SK-N-SH treated with all-trans-retinoic acid at 6 μM for 48 hours (cell line): ENCODE measurements around the gene GRIK2.

Experiments used
- ATAC-seq: fragments of 200-7000 bp; cut with Tn5 transposase; 3 replicates; pipeline ENCODE4 v1.9.1; 2020; ENCODE audit warnings: mild to moderate bottlenecking, moderate library complexity
- ARNTL ChIP-seq: fragments of 450-650 bp; formaldehyde crosslinking; IDR thresholded peaks from 2 replicates; pipeline ENCODE4 v1.5.0; 2020; ENCODE audit warnings: low read depth, mild to moderate bottlenecking, moderate library complexity, borderline replicate concordance
- CSDC2 ChIP-seq: fragments of 250-450 bp; sonication (Bioruptor Pico); IDR thresholded peaks from 2 replicates; pipeline ENCODE4 v1.5.0; 2020; ENCODE audit warnings: mild to moderate bottlenecking, moderate library complexity
- ESRRG ChIP-seq: fragments of 250-450 bp; sonication (Bioruptor Pico); IDR thresholded peaks from 2 replicates; pipeline ENCODE4 v1.6.1; 2021; ENCODE audit warnings: mild to moderate bottlenecking
- GLIS3 ChIP-seq: fragments of 250-450 bp; sonication (Bioruptor Pico); IDR thresholded peaks from 2 replicates; pipeline ENCODE4 v1.5.0; 2020; ENCODE audit warnings: mild to moderate bottlenecking, moderate library complexity
- ISL1 ChIP-seq: fragments of 250-450 bp; sonication (Bioruptor Pico); IDR thresholded peaks from 2 replicates; pipeline ENCODE4 v2.1.2; 2022; ENCODE audit warnings: mild to moderate bottlenecking, moderate library complexity
- OSR1 ChIP-seq: fragments of 250-450 bp; sonication (Bioruptor Pico); IDR thresholded peaks from 2 replicates; pipeline ENCODE4 v1.8.0; 2022; ENCODE audit warnings: moderate library complexity, mild to moderate bottlenecking, inconsistent platforms
- PPARA ChIP-seq: fragments of 250-450 bp; sonication (Bioruptor Pico); IDR thresholded peaks from 2 replicates; pipeline ENCODE4 v1.5.0; 2020; ENCODE audit warnings: mild to moderate bottlenecking, borderline replicate concordance
- RARB ChIP-seq: fragments of 250-450 bp; sonication (Bioruptor Pico); IDR thresholded peaks from 2 replicates; pipeline ENCODE4 v1.8.0; 2021; ENCODE audit warnings: mild to moderate bottlenecking, moderate library complexity
- SNAI2 ChIP-seq: fragments of 250-450 bp; sonication (Bioruptor Pico); IDR thresholded peaks from 2 replicates; pipeline ENCODE4 v1.5.0; 2020; ENCODE audit warnings: mild to moderate bottlenecking, moderate library complexity
- TCF4 ChIP-seq: fragments of 250-450 bp; sonication (Bioruptor Pico); IDR thresholded peaks from 2 replicates; pipeline ENCODE4 v1.8.0; 2021; ENCODE audit warnings: mild to moderate bottlenecking, moderate library complexity, borderline replicate concordance
- TOX ChIP-seq: fragments of 250-450 bp; sonication (Bioruptor Pico); IDR thresholded peaks from 2 replicates; pipeline ENCODE4 v1.8.0; 2021; ENCODE audit warnings: mild to moderate bottlenecking, moderate library complexity, borderline replicate concordance
- ZC3H10 ChIP-seq: fragments of 250-450 bp; sonication (Bioruptor Pico); IDR thresholded peaks from 2 replicates; pipeline ENCODE4 v1.5.1; 2021; ENCODE audit warnings: mild to moderate bottlenecking, moderate library complexity
- ZFP3 ChIP-seq: fragments of 250-450 bp; sonication (Bioruptor Pico); IDR thresholded peaks from 2 replicates; pipeline ENCODE4 v1.5.0; 2020; ENCODE audit warnings: mild to moderate bottlenecking, moderate library complexity
- ZFP30 ChIP-seq: fragments of 450-650 bp; formaldehyde crosslinking; IDR thresholded peaks from 2 replicates; pipeline ENCODE4 v1.5.0; 2022; ENCODE audit warnings: mild to moderate bottlenecking, moderate library complexity
- ZNF565 ChIP-seq: fragments of 450-650 bp; formaldehyde crosslinking; conservative IDR thresholded peaks from 2 replicates; pipeline ENCODE4 v1.5.0; 2020; ENCODE audit warnings: low read depth, mild to moderate bottlenecking, moderate library complexity
- ZNF70 ChIP-seq: fragments of 450-650 bp; formaldehyde crosslinking; IDR thresholded peaks from 2 replicates; pipeline ENCODE4 v1.5.0; 2020; ENCODE audit warnings: mild to moderate bottlenecking, moderate library complexity
- ZNF8 ChIP-seq: fragments of 450-650 bp; formaldehyde crosslinking; IDR thresholded peaks from 2 replicates; pipeline ENCODE4 v1.5.0; 2020; ENCODE audit warnings: mild to moderate bottlenecking, moderate library complexity
- TF ChIP-seq, protein P1 (sequence below): fragments of 250-450 bp; sonication (Bioruptor Pico); IDR thresholded peaks from 2 replicates; pipeline ENCODE4 v1.5.0; 2020; ENCODE audit warnings: mild to moderate bottlenecking, moderate library complexity
- TF ChIP-seq, protein P2 (sequence below): fragments of 250-450 bp; sonication (Bioruptor Pico); IDR thresholded peaks from 2 replicates; pipeline ENCODE4 v1.8.0; 2020; ENCODE audit warnings: mild to moderate bottlenecking, moderate library complexity, borderline replicate concordance
- TF ChIP-seq, protein P3 (sequence below): fragments of 250-450 bp; sonication (Bioruptor Pico); IDR thresholded peaks from 2 replicates; pipeline ENCODE4 v1.5.1; 2020; ENCODE audit warnings: low read depth, mild to moderate bottlenecking, moderate library complexity
- TF ChIP-seq, protein P4 (sequence below): fragments of 250-450 bp; sonication (Bioruptor Pico); IDR thresholded peaks from 2 replicates; pipeline ENCODE4 v1.8.0; 2021; ENCODE audit warnings: low read depth, mild to moderate bottlenecking, moderate library complexity, borderline replicate concordance
- TF ChIP-seq, protein P5 (sequence below): fragments of 250-450 bp; sonication (Bioruptor Pico); IDR thresholded peaks from 2 replicates; pipeline ENCODE4 v1.5.1; 2021; ENCODE audit warnings: mild to moderate bottlenecking, moderate library complexity

Gene GRIK2

DNA sequence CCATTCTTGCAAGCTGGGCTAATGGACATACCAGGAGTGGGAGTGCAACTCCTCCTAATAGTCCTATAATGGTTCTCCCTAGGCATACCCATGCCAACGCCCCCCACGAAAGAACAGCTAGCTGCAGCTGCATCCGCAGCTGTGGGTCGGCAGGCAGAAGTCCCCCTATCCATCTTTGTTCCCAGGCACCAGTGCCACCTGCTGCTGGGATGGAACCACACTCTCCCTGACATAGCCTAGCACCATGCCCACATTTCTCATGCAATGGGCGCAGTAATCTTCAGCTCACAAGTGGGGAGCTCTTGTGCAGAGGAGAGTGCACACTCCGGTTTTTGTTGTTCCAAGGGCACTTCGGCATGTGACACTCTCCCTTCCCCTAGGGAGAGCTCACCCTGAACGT lies 567.8 kb downstream of the GRIK2 start:
- ATAC-seq, result no peak
- TF ChIP-seq OSR1 (CRISPR knock-in tag) (no peak), ZNF565 (no peak), GLIS3 (no peak), ZC3H10 (CRISPR knock-in tag) (no peak), ZFP3 (no peak), ZNF8 (CRISPR knock-in tag) (no peak), TCF4 (no peak), PPARA (CRISPR knock-in tag) (no peak), ZFP30 (CRISPR knock-in tag) (no peak), TOX (CRISPR knock-in tag) (no peak), ZNF70 (no peak), SNAI2 (CRISPR knock-in tag) (no peak), ARNTL (CRISPR knock-in tag) (no peak), ESRRG (CRISPR knock-in tag) (no peak), CSDC2 (CRISPR knock-in tag) (no peak), ISL1 (no peak)
- TF ChIP-seq, protein P1, sequence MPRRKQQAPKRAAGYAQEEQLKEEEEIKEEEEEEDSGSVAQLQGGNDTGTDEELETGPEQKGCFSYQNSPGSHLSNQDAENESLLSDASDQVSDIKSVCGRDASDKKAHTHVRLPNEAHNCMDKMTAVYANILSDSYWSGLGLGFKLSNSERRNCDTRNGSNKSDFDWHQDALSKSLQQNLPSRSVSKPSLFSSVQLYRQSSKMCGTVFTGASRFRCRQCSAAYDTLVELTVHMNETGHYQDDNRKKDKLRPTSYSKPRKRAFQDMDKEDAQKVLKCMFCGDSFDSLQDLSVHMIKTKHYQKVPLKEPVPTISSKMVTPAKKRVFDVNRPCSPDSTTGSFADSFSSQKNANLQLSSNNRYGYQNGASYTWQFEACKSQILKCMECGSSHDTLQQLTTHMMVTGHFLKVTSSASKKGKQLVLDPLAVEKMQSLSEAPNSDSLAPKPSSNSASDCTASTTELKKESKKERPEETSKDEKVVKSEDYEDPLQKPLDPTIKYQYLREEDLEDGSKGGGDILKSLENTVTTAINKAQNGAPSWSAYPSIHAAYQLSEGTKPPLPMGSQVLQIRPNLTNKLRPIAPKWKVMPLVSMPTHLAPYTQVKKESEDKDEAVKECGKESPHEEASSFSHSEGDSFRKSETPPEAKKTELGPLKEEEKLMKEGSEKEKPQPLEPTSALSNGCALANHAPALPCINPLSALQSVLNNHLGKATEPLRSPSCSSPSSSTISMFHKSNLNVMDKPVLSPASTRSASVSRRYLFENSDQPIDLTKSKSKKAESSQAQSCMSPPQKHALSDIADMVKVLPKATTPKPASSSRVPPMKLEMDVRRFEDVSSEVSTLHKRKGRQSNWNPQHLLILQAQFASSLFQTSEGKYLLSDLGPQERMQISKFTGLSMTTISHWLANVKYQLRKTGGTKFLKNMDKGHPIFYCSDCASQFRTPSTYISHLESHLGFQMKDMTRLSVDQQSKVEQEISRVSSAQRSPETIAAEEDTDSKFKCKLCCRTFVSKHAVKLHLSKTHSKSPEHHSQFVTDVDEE (CRISPR knock-in tag), result no peak
- TF ChIP-seq, protein P2, sequence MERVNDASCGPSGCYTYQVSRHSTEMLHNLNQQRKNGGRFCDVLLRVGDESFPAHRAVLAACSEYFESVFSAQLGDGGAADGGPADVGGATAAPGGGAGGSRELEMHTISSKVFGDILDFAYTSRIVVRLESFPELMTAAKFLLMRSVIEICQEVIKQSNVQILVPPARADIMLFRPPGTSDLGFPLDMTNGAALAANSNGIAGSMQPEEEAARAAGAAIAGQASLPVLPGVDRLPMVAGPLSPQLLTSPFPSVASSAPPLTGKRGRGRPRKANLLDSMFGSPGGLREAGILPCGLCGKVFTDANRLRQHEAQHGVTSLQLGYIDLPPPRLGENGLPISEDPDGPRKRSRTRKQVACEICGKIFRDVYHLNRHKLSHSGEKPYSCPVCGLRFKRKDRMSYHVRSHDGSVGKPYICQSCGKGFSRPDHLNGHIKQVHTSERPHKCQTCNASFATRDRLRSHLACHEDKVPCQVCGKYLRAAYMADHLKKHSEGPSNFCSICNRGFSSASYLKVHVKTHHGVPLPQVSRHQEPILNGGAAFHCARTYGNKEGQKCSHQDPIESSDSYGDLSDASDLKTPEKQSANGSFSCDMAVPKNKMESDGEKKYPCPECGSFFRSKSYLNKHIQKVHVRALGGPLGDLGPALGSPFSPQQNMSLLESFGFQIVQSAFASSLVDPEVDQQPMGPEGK, result no peak
- TF ChIP-seq, protein P3, sequence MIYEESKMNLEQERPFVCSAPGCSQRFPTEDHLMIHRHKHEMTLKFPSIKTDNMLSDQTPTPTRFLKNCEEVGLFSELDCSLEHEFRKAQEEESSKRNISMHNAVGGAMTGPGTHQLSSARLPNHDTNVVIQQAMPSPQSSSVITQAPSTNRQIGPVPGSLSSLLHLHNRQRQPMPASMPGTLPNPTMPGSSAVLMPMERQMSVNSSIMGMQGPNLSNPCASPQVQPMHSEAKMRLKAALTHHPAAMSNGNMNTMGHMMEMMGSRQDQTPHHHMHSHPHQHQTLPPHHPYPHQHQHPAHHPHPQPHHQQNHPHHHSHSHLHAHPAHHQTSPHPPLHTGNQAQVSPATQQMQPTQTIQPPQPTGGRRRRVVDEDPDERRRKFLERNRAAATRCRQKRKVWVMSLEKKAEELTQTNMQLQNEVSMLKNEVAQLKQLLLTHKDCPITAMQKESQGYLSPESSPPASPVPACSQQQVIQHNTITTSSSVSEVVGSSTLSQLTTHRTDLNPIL (CRISPR knock-in tag), result no peak
- TF ChIP-seq, protein P4, sequence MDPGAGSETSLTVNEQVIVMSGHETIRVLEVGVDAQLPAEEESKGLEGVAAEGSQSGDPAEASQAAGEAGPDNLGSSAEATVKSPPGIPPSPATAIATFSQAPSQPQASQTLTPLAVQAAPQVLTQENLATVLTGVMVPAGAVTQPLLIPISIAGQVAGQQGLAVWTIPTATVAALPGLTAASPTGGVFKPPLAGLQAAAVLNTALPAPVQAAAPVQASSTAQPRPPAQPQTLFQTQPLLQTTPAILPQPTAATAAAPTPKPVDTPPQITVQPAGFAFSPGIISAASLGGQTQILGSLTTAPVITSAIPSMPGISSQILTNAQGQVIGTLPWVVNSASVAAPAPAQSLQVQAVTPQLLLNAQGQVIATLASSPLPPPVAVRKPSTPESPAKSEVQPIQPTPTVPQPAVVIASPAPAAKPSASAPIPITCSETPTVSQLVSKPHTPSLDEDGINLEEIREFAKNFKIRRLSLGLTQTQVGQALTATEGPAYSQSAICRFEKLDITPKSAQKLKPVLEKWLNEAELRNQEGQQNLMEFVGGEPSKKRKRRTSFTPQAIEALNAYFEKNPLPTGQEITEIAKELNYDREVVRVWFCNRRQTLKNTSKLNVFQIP (CRISPR knock-in tag), result no peak

DNA sequence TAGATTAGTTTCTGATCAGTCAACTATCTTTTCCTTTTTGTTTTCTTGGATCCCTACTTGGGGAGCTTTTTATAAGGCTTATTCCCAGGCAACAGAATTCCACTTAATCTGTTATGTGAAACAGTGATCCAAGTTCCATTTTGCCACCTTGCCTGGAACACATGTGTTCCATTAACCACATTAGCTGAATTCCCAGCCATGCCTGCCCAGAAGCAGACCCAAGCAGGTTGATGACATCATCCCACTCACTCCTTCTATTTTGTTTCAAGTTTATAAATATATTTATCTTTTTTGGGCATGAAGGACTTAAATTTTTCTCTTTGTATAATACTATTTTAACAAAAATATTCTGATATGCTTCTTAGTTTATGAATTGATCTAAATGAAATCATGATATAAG lies 587.4 kb downstream of the GRIK2 start:
- no peak for ATAC-seq
- TF ChIP-seq TCF4, result peak; percentile 44; the same call in 1 of the 2 replicates
- no peak for TF ChIP-seq ZFP30 (CRISPR knock-in tag)
- no peak for TF ChIP-seq ZNF8 (CRISPR knock-in tag)

DNA sequence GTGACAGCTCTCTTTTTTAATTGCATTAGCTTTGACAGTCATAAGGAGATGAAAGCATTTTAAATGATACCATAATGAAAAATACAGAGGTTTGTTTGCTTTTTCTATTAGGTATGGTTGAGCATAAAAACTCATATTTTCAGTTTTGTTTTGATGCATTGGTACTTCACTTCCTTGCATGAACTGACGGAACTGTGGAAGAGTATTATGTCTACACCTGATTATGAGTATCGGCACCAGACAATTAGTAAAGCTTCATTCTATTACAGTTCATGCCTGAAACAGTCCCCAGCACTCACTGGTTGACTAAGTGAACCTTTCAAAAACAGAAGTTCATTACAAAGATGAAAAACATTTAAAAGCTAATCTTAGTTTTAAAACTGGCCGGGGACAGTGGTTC lies 593.0 kb downstream of the GRIK2 start:
- TF ChIP-seq, protein P5, sequence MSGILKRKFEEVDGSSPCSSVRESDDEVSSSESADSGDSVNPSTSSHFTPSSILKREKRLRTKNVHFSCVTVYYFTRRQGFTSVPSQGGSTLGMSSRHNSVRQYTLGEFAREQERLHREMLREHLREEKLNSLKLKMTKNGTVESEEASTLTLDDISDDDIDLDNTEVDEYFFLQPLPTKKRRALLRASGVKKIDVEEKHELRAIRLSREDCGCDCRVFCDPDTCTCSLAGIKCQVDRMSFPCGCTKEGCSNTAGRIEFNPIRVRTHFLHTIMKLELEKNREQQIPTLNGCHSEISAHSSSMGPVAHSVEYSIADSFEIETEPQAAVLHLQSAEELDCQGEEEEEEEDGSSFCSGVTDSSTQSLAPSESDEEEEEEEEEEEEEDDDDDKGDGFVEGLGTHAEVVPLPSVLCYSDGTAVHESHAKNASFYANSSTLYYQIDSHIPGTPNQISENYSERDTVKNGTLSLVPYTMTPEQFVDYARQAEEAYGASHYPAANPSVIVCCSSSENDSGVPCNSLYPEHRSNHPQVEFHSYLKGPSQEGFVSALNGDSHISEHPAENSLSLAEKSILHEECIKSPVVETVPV (CRISPR knock-in tag), result no peak
- TF ChIP-seq ESRRG (CRISPR knock-in tag) (no peak), OSR1 (CRISPR knock-in tag) (no peak), RARB (CRISPR knock-in tag) (no peak), PPARA (CRISPR knock-in tag) (no peak), ISL1 (no peak), ZNF8 (CRISPR knock-in tag) (no peak), TCF4 (no peak), ZNF565 (no peak)
- no peak for ATAC-seq
